Mucosa of descending colon (tissue), 3 donors: ENCODE measurements around the gene NVL. TPM values are rescaled to one million over a fixed set of nuclear protein-coding genes. Genes with fewer than 3 reads are reported as not detected.

Experiments used
- ATAC-seq: fragments of 200-7000 bp; cut with Tn5 transposase; one replicate; pipeline ENCODE4 v1.9.1; 2020; ENCODE audit warnings: mild to moderate bottlenecking, moderate library complexity
- DNase-seq, 3 donors: peaks; one replicate each; pipeline ENCODE4 v3.0.0-alpha.2; 2020
- H3K36me3 ChIP-seq: fragments of 200-600 bp; one replicate; pipeline ENCODE4 v1.8.0; 2021; ENCODE audit warnings: low read depth, mild to moderate bottlenecking
- H3K4me1 ChIP-seq: fragments of 200-600 bp; one replicate; pipeline ENCODE4 v1.8.0; 2021; ENCODE audit warnings: low read depth, mild to moderate bottlenecking
- H3K4me3 ChIP-seq: fragments of 200-600 bp; one replicate; pipeline ENCODE4 v1.8.0; 2021; ENCODE audit warnings: mild to moderate bottlenecking
- H3K9me3 ChIP-seq: fragments of 200-600 bp; one replicate; pipeline ENCODE4 v1.8.0; 2021; ENCODE audit warnings: mild to moderate bottlenecking
- CTCF ChIP-seq: fragments of 200-600 bp; IDR thresholded peaks from one replicate; pipeline ENCODE4 v1.8.0; 2022; ENCODE audit warnings: antibody characterized with exemption, mild to moderate bottlenecking
- intact Hi-C, 2 donors: fragments of 100-400 bp; cut with DNase I in 1 of 2; cut with micrococcal nuclease in 1 of 2; formaldehyde crosslinking; loops; one replicate each; pipeline versions ENCODE4 v1.11.0 to v1.11.1; 2022; cut with DNase I, micrococcal nuclease
- total RNA-seq, 3 donors: library from RNA; stranded (reverse); fragmentation: NEBNext Ultra II Directional in 2 of 3; extraction: Animal tissue kit (Norgen Biotek cat#: 25700) in 2 of 3; gene quantifications; one replicate each; pipeline versions ENCODE4 v1.2.1 to v1.2.4, GENCODE V29; 2021 to 2023
- donor health status: DM: no; HTN: no; CAD: no; lungs with moderate emphysema.
- donor health status: DM: no; HTN: no; CAD: no.
- donor health status: DM: no; HTN: yes; CAD: no.

The NVL gene
- total RNA-seq, 3 donors from 2014 or later: 32.2 to 45.6 (median 34.7) TPM

- no peaks in the 10 kb centered on the region for H3K36me3 ChIP-seq
- peak within 1 kb of the TSS; percentile 91 for H3K4me3 ChIP-seq
- peak; percentile 95 for ATAC-seq
- peak; percentile 86 to 89 (median 87) for DNase-seq
- no peaks in the 10 kb centered on the region for H3K9me3 ChIP-seq
- peaks cover 12% of the 10 kb centered on the region for H3K4me1 ChIP-seq
- intact Hi-C loops: no loop called here
- TF ChIP-seq CTCF: no peak
These were observed 146.9 kb downstream of the NVL start, which contains the start of gene DEGS1 for GRCh38 chr1:224182866-224183590. Gene DEGS1 (plus strand): TSS chr1:224183240. CDS start chr1:224183337, 97 bp downstream.

GRCh38 chr1:224182057-224182865 is 147.7 kb downstream of the NVL start:
- Histone ChIP-seq H3K4me1 (peaks cover 12% of the 10 kb centered on the region), H3K4me3 (peak overlapping the region; percentile 91), H3K36me3 (no peaks in the 10 kb centered on the region), H3K9me3 (no peaks in the 10 kb centered on the region)
- ATAC-seq (peak; percentile 47), DNase-seq (peak; percentile 22 to 57 (median 49))
- intact Hi-C loops: no loop called here
- TF ChIP-seq CTCF: no peak

GRCh38 chr1:224181453-224181810 is 148.5 kb downstream of the NVL start:
- no peaks in the 10 kb centered on the region for H3K9me3 ChIP-seq
- peaks cover 12% of the 10 kb centered on the region for H3K4me1 ChIP-seq
- ATAC-seq (no peak), DNase-seq (no peak)
- TF ChIP-seq CTCF: no peak
- H3K36me3 ChIP-seq: no peaks in the 10 kb centered on the region
- intact Hi-C loops: no loop called here
- H3K4me3 ChIP-seq: no peak overlapping the region

- no peak for TF ChIP-seq CTCF
- no peak overlapping the region for H3K4me3 ChIP-seq
- ATAC-seq: no peak
- H3K9me3 ChIP-seq: no peaks in the 10 kb centered on the region
- intact Hi-C loops: no loop called here
- H3K36me3 ChIP-seq: no peaks in the 10 kb centered on the region
- H3K4me1 ChIP-seq: peaks cover 12% of the 10 kb centered on the region
- DNase-seq: no peak
These were observed 149.1 kb downstream of the NVL start for GRCh38 chr1:224180783-224181452.

GRCh38 chr1:224178894-224179293 is 151.1 kb downstream of the NVL start:
- ATAC-seq (no peak), DNase-seq (no peak)
- no peaks in the 10 kb centered on the region for H3K9me3 ChIP-seq
- no peaks in the 10 kb centered on the region for H3K36me3 ChIP-seq
- H3K4me3 ChIP-seq: no peak overlapping the region
- H3K4me1 ChIP-seq: peaks cover 7% of the 10 kb centered on the region
- TF ChIP-seq CTCF: no peak
- intact Hi-C loops: no loop called here
